Mesenchymal stem cell (in vitro differentiated cells and primary cell): Measurements from ENCODE around the gene SSPN.

ENCODE experiments used
- DNase-seq: peaks from one replicate; pipeline ENCODE4 v3.0.0-alpha.2; 2013
- H2AFZ ChIP-seq: one replicate; pipeline ENCODE4 v1.6.1; 2013; ENCODE audit warnings: low read depth, mild to moderate bottlenecking, control low read depth, inconsistent platforms, low read length, moderate library complexity
- H2AK5ac ChIP-seq: 2 replicates; pipeline ENCODE4 v1.6.1; 2013; ENCODE audit warnings: low read length, moderate library complexity, mild to moderate bottlenecking, inconsistent platforms; ENCODE audit not compliant: severe bottlenecking
- H2BK120ac ChIP-seq: one replicate; pipeline ENCODE4 v1.6.1; 2013; ENCODE audit warnings: low read depth, mild to moderate bottlenecking, inconsistent platforms, low read length, moderate library complexity
- H2BK12ac ChIP-seq, 2 experiments: one replicate each; pipeline ENCODE4 v1.6.1; 2013; ENCODE audit warnings: inconsistent platforms in 2 of 2, low read length in 2 of 2, mild to moderate bottlenecking in 2 of 2, moderate library complexity in 2 of 2, control low read depth in 1 of 2
- H2BK15ac ChIP-seq: one replicate; pipeline ENCODE4 v1.6.1; 2013; ENCODE audit warnings: mild to moderate bottlenecking, low read depth, inconsistent platforms; ENCODE audit not compliant: poor library complexity, severe bottlenecking
- H2BK5ac ChIP-seq: 2 replicates; pipeline ENCODE4 v1.6.1; 2013; ENCODE audit warnings: low read depth, mild to moderate bottlenecking, low read length, control low read depth, inconsistent platforms; ENCODE audit not compliant: poor library complexity, severe bottlenecking
- H3K14ac ChIP-seq, 2 experiments: one replicate each; pipeline ENCODE4 v1.6.1; 2013; ENCODE audit warnings: inconsistent platforms in 2 of 2, low read length in 2 of 2, control low read depth in 1 of 2, mild to moderate bottlenecking in 1 of 2, moderate library complexity in 1 of 2
- H3K18ac ChIP-seq, 2 experiments: one replicate each; pipeline ENCODE4 v1.6.1; 2013; ENCODE audit warnings: inconsistent platforms in 2 of 2, low read length in 2 of 2, control low read depth in 1 of 2, low read depth in 1 of 2, mild to moderate bottlenecking in 1 of 2
- H3K23ac ChIP-seq, 2 experiments: one replicate each; pipeline ENCODE4 v1.6.1; 2013; ENCODE audit warnings: inconsistent platforms in 2 of 2, low read length in 2 of 2, mild to moderate bottlenecking in 2 of 2, moderate library complexity in 2 of 2, control low read depth in 1 of 2
- H3K27ac ChIP-seq: 2 replicates; pipeline ENCODE4 v1.5.1; 2013; ENCODE audit warnings: mild to moderate bottlenecking, moderate library complexity, low read length, control low read depth, inconsistent platforms; ENCODE audit not compliant: poor library complexity, severe bottlenecking
- H3K27me3 ChIP-seq, 2 experiments: 2 replicates each; pipeline versions ENCODE4 v1.6.1 to v1.7.0; 2013; ENCODE audit warnings: low read length in 2 of 2, mild to moderate bottlenecking in 2 of 2, moderate library complexity in 2 of 2, control low read depth in 1 of 2, inconsistent platforms in 1 of 2; ENCODE audit not compliant: control insufficient read depth in 1 of 2, insufficient read depth in 1 of 2
- H3K36me3 ChIP-seq, 2 experiments: 2 replicates each; pipeline versions ENCODE4 v1.6.1 to v1.7.0; 2013; ENCODE audit warnings: low read length in 2 of 2, control low read depth in 1 of 2, inconsistent platforms in 1 of 2, low read depth in 1 of 2, mild to moderate bottlenecking in 1 of 2; ENCODE audit not compliant: insufficient read depth in 2 of 2, control insufficient read depth in 1 of 2
- H3K4ac ChIP-seq, 2 experiments: one replicate each; pipeline ENCODE4 v1.6.1; 2013; ENCODE audit warnings: inconsistent platforms in 2 of 2, low read length in 2 of 2, mild to moderate bottlenecking in 2 of 2, moderate library complexity in 2 of 2, control low read depth in 1 of 2, low read depth in 1 of 2
- H3K4me1 ChIP-seq: 2 replicates; pipeline ENCODE4 v1.6.1; 2013; ENCODE audit warnings: low read depth, low read length, control low read depth; ENCODE audit not compliant: control insufficient read depth, insufficient read depth
- H3K4me2 ChIP-seq: 2 replicates; pipeline ENCODE4 v1.6.1; 2013; ENCODE audit warnings: low read length, mild to moderate bottlenecking, inconsistent platforms; ENCODE audit not compliant: poor library complexity, severe bottlenecking
- H3K4me3 ChIP-seq, 2 experiments: 2 replicates each; pipeline versions ENCODE4 v1.5.1 to v1.7.0; 2013; ENCODE audit warnings: low read length in 2 of 2, mild to moderate bottlenecking in 2 of 2, control low read depth in 1 of 2, low read depth in 1 of 2; ENCODE audit not compliant: insufficient read depth in 1 of 2
- H3K79me1 ChIP-seq: replicated peaks from 2 replicates; pipeline ENCODE4 v1.6.1; 2013; ENCODE audit warnings: mild to moderate bottlenecking, control low read depth, low read length, inconsistent platforms; ENCODE audit not compliant: poor library complexity, severe bottlenecking
- H3K9ac ChIP-seq: 2 replicates; pipeline ENCODE4 v1.7.0; 2013; ENCODE audit warnings: mild to moderate bottlenecking, low read length, moderate library complexity
- H3K9me3 ChIP-seq: 2 replicates; pipeline ENCODE4 v1.7.0; 2013; ENCODE audit warnings: mild to moderate bottlenecking, low read length; ENCODE audit not compliant: control insufficient read depth
- H4K8ac ChIP-seq: one replicate; pipeline ENCODE4 v1.6.1; 2013; ENCODE audit warnings: inconsistent platforms, mild to moderate bottlenecking, low read length, moderate library complexity
- H4K91ac ChIP-seq: one replicate; pipeline ENCODE4 v1.6.1; 2013; ENCODE audit warnings: mild to moderate bottlenecking, low read length, inconsistent platforms
- WGBS: methylation state at CpG from one replicate; pipeline ENCODE4 v1.1.7; 2013; ENCODE audit warnings: mixed read lengths; 5-methylcytosine and 5-hydroxymethylcytosine counted together

Gene SSPN

DNA sequence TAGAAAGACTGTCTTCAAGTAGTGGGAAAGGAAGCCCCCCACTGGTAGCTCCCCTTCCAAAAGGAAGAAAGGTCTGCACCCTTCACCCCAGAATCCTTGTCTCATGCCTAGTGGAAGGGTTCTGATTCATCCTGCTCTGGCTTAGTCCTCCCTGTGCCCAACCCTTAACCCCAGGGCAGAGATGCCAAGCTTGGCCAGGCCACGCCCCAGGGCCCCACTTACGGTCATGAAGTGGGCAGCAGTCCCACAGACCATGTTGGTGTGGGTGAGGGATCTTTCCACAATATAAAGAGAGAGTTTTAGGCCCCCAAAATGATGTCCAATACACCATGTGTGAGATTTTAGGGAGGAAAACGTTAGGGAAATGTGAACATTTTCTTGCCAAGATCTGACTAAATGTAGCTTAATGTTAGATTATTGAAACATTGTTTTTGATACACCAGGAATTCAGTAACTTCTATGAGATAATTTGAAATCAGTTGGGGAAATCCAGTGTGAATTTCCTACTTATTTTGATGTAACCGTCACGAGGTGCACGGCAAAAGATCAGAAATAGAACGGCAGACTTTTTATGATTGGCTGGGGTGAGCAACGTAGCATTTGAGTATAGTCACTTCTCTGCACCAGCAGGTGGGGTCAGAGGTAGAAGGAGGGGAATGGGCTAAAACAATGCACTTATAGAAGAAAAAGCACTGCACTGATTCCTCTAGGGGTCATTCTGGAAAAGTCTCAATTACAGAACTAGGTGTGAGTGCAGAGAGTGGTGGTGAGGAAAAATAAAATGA, 8.2 kb upstream of the SSPN start:
- Histone ChIP-seq H3K9me3 (no peaks in the 10 kb centered on the region), H3K23ac (no peak overlapping the region), H3K9ac (no peak overlapping the region), H2BK12ac (no peak overlapping the region), H3K27ac (no peak overlapping the region), H3K36me3 (no peaks in the 10 kb centered on the region), H2AFZ (no peak overlapping the region), H3K79me1 (no peaks in the 10 kb centered on the region), H2BK120ac (no peak overlapping the region), H3K27me3 (no peaks in the 10 kb centered on the region), H4K8ac (no peak overlapping the region), H3K18ac (no peak overlapping the region), H3K14ac (no peak overlapping the region), H3K4me3 (no peak overlapping the region), H2BK5ac (no peak overlapping the region), H3K4me2 (no peak overlapping the region), H4K91ac (no peak overlapping the region), H2AK5ac (no peak overlapping the region), H2BK15ac (no peak overlapping the region), H3K4ac (no peak overlapping the region), H3K4me1 (peaks cover 4% of the 10 kb centered on the region)
- WGBS = 66% methylated on average over 8 of the region's 8 CpGs
- no peak for DNase-seq

DNA sequence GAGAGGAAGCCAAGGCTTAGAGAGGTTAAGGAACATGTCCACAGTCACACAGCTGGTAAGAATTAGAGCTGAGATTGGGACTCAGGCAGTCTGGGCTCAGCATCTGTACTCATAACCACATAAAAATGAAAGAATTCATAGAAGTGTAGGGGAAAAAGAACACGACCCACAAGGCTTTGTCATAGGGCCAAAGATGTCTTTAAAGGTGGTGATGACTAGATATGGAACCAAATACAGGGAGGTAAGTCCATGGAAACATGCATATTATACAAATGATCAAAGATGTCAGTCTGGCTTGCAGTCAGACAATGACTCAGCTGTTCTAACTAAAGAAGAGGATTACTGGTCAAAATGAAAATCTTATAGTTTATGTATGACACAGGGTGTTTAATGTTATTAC, 7.2 kb upstream of the SSPN start:
- no peak overlapping the region for H2BK12ac ChIP-seq
- no peak overlapping the region for H3K23ac ChIP-seq
- DNase-seq = peak; percentile 29
- no peaks in the 10 kb centered on the region for H3K27me3 ChIP-seq
- H2BK5ac ChIP-seq = no peak overlapping the region
- no peak overlapping the region for H3K4ac ChIP-seq
- no peaks in the 10 kb centered on the region for H3K36me3 ChIP-seq
- H3K4me3 ChIP-seq = peak overlapping the region in 1 of 2 experiments; percentile 17
- no peaks in the 10 kb centered on the region for H3K9me3 ChIP-seq
- 73% methylated on average over 1 of the region's 1 CpG for WGBS
- no peak overlapping the region for H2AFZ ChIP-seq
- H3K4me1 ChIP-seq = peaks cover 4% of the 10 kb centered on the region
- peak overlapping the region; percentile 5 for H3K9ac ChIP-seq
- no peak overlapping the region for H2AK5ac ChIP-seq
- H3K14ac ChIP-seq = no peak overlapping the region
- H3K4me2 ChIP-seq = no peak overlapping the region
- H2BK120ac ChIP-seq = no peak overlapping the region
- H3K27ac ChIP-seq = no peak overlapping the region
- H2BK15ac ChIP-seq = no peak overlapping the region
- H4K8ac ChIP-seq = no peak overlapping the region
- H3K18ac ChIP-seq = peak overlapping the region in 1 of 2 experiments; percentile 8
- no peak overlapping the region for H4K91ac ChIP-seq
- no peaks in the 10 kb centered on the region for H3K79me1 ChIP-seq

GRCh38 chr12:26188641-26189040, 6.7 kb upstream of the SSPN start:
- DNase-seq = no peak
- no peak overlapping the region for H2BK12ac ChIP-seq
- no peak overlapping the region for H3K4ac ChIP-seq
- H3K14ac ChIP-seq = no peak overlapping the region
- no peaks in the 10 kb centered on the region for H3K27me3 ChIP-seq
- H2AK5ac ChIP-seq = no peak overlapping the region
- peak overlapping the region; percentile 84 for H4K8ac ChIP-seq
- WGBS = 100% methylated on average over 1 of the region's 2 CpGs
- H2BK120ac ChIP-seq = no peak overlapping the region
- H2BK15ac ChIP-seq = no peak overlapping the region
- H3K36me3 ChIP-seq = no peaks in the 10 kb centered on the region
- no peak overlapping the region for H2BK5ac ChIP-seq
- no peak overlapping the region for H3K4me3 ChIP-seq
- H3K4me1 ChIP-seq = peaks cover 4% of the 10 kb centered on the region
- no peaks in the 10 kb centered on the region for H3K79me1 ChIP-seq
- no peaks in the 10 kb centered on the region for H3K9me3 ChIP-seq
- H2AFZ ChIP-seq = no peak overlapping the region
- H3K4me2 ChIP-seq = no peak overlapping the region
- H3K18ac ChIP-seq = no peak overlapping the region
- no peak overlapping the region for H3K27ac ChIP-seq
- no peak overlapping the region for H4K91ac ChIP-seq
- H3K9ac ChIP-seq = peak overlapping the region; percentile 5
- H3K23ac ChIP-seq = no peak overlapping the region

GRCh38 chr12:26192142-26192541, 3.2 kb upstream of the SSPN start:
- no peak overlapping the region for H3K4me3 ChIP-seq
- H3K27me3 ChIP-seq = no peaks in the 10 kb centered on the region
- H3K9ac ChIP-seq = no peak overlapping the region
- H3K23ac ChIP-seq = no peak overlapping the region
- no peak overlapping the region for H3K4ac ChIP-seq
- H3K4me2 ChIP-seq = no peak overlapping the region
- H3K9me3 ChIP-seq = no peaks in the 10 kb centered on the region
- H4K8ac ChIP-seq = no peak overlapping the region
- no peaks in the 10 kb centered on the region for H3K79me1 ChIP-seq
- DNase-seq = no peak
- no peak overlapping the region for H3K18ac ChIP-seq
- H4K91ac ChIP-seq = no peak overlapping the region
- H3K36me3 ChIP-seq = no peaks in the 10 kb centered on the region
- H2AFZ ChIP-seq = no peak overlapping the region
- no peak overlapping the region for H3K27ac ChIP-seq
- H2AK5ac ChIP-seq = no peak overlapping the region
- no peak overlapping the region for H3K14ac ChIP-seq
- H2BK120ac ChIP-seq = no peak overlapping the region
- H2BK15ac ChIP-seq = no peak overlapping the region
- H3K4me1 ChIP-seq = peaks cover 1% of the 10 kb centered on the region
- no peak overlapping the region for H2BK12ac ChIP-seq
- no CpG with 5 or more reads among the region's 3 CpGs for WGBS
- H2BK5ac ChIP-seq = no peak overlapping the region
